Neural progenitor cell (in vitro differentiated cells): ENCODE data around the gene DNMT3B. TPM values are rescaled to one million over a fixed set of nuclear protein-coding genes. Genes with fewer than 3 reads are reported as not detected.

Experiments used
- DNase-seq: peaks from one replicate; pipeline ENCODE4 v3.0.0-alpha.2; 2016; ENCODE audit warnings: low spot score
- H2AFZ ChIP-seq: fragments of 200-600 bp; sonication (generic); replicated peaks from 2 replicates; pipeline ENCODE4 v1.6.1; 2016; ENCODE audit warnings: antibody characterized with exemption
- H3F3A ChIP-seq: fragments of 200-600 bp; sonication (generic); 2 replicates; pipeline ENCODE4 v1.6.1; 2016; ENCODE audit warnings: antibody characterized with exemption, low read depth
- H3K27ac ChIP-seq: fragments of 200-600 bp; sonication (generic); 2 replicates; pipeline ENCODE4 v1.5.1; 2016; ENCODE audit warnings: mild to moderate bottlenecking
- H3K27me3 ChIP-seq: fragments of 200-600 bp; sonication (generic); 2 replicates; pipeline ENCODE4 v1.6.1; 2016; ENCODE audit warnings: mild to moderate bottlenecking, moderate library complexity
- H3K36me3 ChIP-seq: fragments of 200-600 bp; sonication (generic); 2 replicates; pipeline ENCODE4 v1.5.1; 2016
- H3K4me1 ChIP-seq: fragments of 200-600 bp; sonication (generic); 2 replicates; pipeline ENCODE4 v1.6.1; 2016; ENCODE audit warnings: mixed run types
- H3K4me2 ChIP-seq: fragments of 200-600 bp; sonication (generic); 2 replicates; pipeline ENCODE4 v1.6.1; 2016
- H3K4me3 ChIP-seq: fragments of 200-600 bp; sonication (generic); 2 replicates; pipeline ENCODE4 v1.5.1; 2016
- H3K79me2 ChIP-seq: fragments of 200-600 bp; sonication (generic); 2 replicates; pipeline ENCODE4 v1.6.1; 2016; ENCODE audit warnings: low read depth
- H3K9ac ChIP-seq: fragments of 200-600 bp; sonication (generic); 2 replicates; pipeline ENCODE4 v1.6.1; 2016
- H3K9me3 ChIP-seq: fragments of 200-600 bp; sonication (generic); 2 replicates; pipeline ENCODE4 v1.5.1; 2016; ENCODE audit warnings: low read depth
- H4K20me1 ChIP-seq: fragments of 200-600 bp; sonication (generic); 2 replicates; pipeline ENCODE4 v1.6.1; 2016; ENCODE audit warnings: low read depth
- H3K27ac Mint-ChIP-seq: 3 replicates; pipeline ENCODE4 v1.8.0; 2021; ENCODE audit warnings: mixed read lengths
- H3K27me3 Mint-ChIP-seq: 2 replicates; pipeline ENCODE4 v1.8.0; 2022; ENCODE audit warnings: low read depth, mild to moderate bottlenecking, inconsistent platforms, moderate library complexity, mixed read lengths; ENCODE audit not compliant: insufficient read depth
- H3K36me3 Mint-ChIP-seq: 3 replicates; pipeline ENCODE4 v1.8.0; 2021; ENCODE audit warnings: mixed read lengths
- H3K4me1 Mint-ChIP-seq: 3 replicates; pipeline ENCODE4 v1.8.0; 2021; ENCODE audit warnings: mixed read lengths
- H3K4me3 Mint-ChIP-seq: 3 replicates; pipeline ENCODE4 v1.8.0; 2021; ENCODE audit warnings: mild to moderate bottlenecking, moderate library complexity, mixed read lengths
- H3K9me3 Mint-ChIP-seq: 3 replicates; pipeline ENCODE4 v1.8.0; 2020; ENCODE audit warnings: mixed read lengths
- CTCF ChIP-seq: fragments of 200-600 bp; sonication (generic); IDR thresholded peaks from 2 replicates; pipeline ENCODE4 v1.5.1; 2017; ENCODE audit warnings: antibody characterized with exemption, mild to moderate bottlenecking
- EZH2 ChIP-seq: fragments of 200-600 bp; sonication (generic); IDR thresholded peaks from 2 replicates; pipeline ENCODE4 v1.6.1; 2017; ENCODE audit warnings: antibody characterized with exemption, mild to moderate bottlenecking, moderate library complexity
- EZH2phosphoT487 ChIP-seq: fragments of 200-600 bp; sonication (generic); IDR thresholded peaks from 2 replicates; pipeline ENCODE4 v1.6.1; 2017; ENCODE audit warnings: antibody characterized with exemption
- total RNA-seq: library from RNA; depleted of rRNA; stranded (reverse); fragments of >200 nt; gene quantifications from 2 replicates; pipeline ENCODE4 v1.2.3, GENCODE V29; 2015; ENCODE audit warnings: low replicate concordance

Gene DNMT3B
- total RNA-seq, 1 donor from 2014 or later, result 114 TPM

- Histone ChIP-seq H3K36me3 (no peaks in the 10 kb centered on the region), H3K4me1 (peaks cover 3% of the 10 kb centered on the region), H3K9ac (no peak overlapping the region), H3F3A (peaks cover 5% of the 10 kb centered on the region), H3K4me2 (no peak overlapping the region), H3K27ac (no peak overlapping the region), H3K79me2 (peaks cover 27% of the 10 kb centered on the region), H3K27me3 (no peaks in the 10 kb centered on the region), H3K4me3 (no peak overlapping the region), H4K20me1 (no peaks in the 10 kb centered on the region), H3K9me3 (no peaks in the 10 kb centered on the region), H2AFZ (no peak overlapping the region)
- H3K36me3 Mint-ChIP-seq, result peaks cover 6% of the 10 kb centered on the region
- TF ChIP-seq CTCF (no peak), EZH2 (no peak), EZH2phosphoT487 (no peak)
- H3K4me3 Mint-ChIP-seq, result no peak overlapping the region
- H3K27me3 Mint-ChIP-seq, result peaks cover 3% of the 10 kb centered on the region
- DNase-seq, result no peak
- peaks cover 10% of the 10 kb centered on the region for H3K4me1 Mint-ChIP-seq
- H3K27ac Mint-ChIP-seq, result no peak overlapping the region
- no peaks in the 10 kb centered on the region for H3K9me3 Mint-ChIP-seq
These were observed 30.3 kb upstream of the DNMT3B start for GRCh38 chr20:32731882-32732266.

GRCh38 chr20:32737371-32738223 is 24.6 kb upstream of the DNMT3B start:
- DNase-seq, result no peak
- Histone ChIP-seq H3K27me3 (no peaks in the 10 kb centered on the region), H3K27ac (no peak overlapping the region), H2AFZ (no peak overlapping the region), H3K4me1 (peaks cover 9% of the 10 kb centered on the region), H3K79me2 (peaks cover 70% of the 10 kb centered on the region), H3K9ac (no peak overlapping the region), H3F3A (peaks cover 4% of the 10 kb centered on the region), H4K20me1 (no peaks in the 10 kb centered on the region), H3K9me3 (no peaks in the 10 kb centered on the region), H3K4me2 (no peak overlapping the region), H3K36me3 (no peaks in the 10 kb centered on the region), H3K4me3 (no peak overlapping the region)
- no peak overlapping the region for H3K4me3 Mint-ChIP-seq
- H3K4me1 Mint-ChIP-seq, result peaks cover 5% of the 10 kb centered on the region
- peaks cover 2% of the 10 kb centered on the region for H3K27me3 Mint-ChIP-seq
- H3K9me3 Mint-ChIP-seq, result no peaks in the 10 kb centered on the region
- H3K36me3 Mint-ChIP-seq, result no peaks in the 10 kb centered on the region
- no peak overlapping the region for H3K27ac Mint-ChIP-seq
- TF ChIP-seq CTCF (no peak), EZH2phosphoT487 (no peak), EZH2 (no peak)

- H3K79me2 ChIP-seq, result peaks cover 62% of the 10 kb centered on the region
- H3K36me3 ChIP-seq, result no peaks in the 10 kb centered on the region
- no peaks in the 10 kb centered on the region for H3K9me3 Mint-ChIP-seq
- H3K4me1 ChIP-seq, result peaks cover 19% of the 10 kb centered on the region
- H3K27ac ChIP-seq, result no peak overlapping the region
- peaks cover 18% of the 10 kb centered on the region for H3K4me1 Mint-ChIP-seq
- H3K36me3 Mint-ChIP-seq, result no peaks in the 10 kb centered on the region
- no peak overlapping the region for H3K4me2 ChIP-seq
- H3K27ac Mint-ChIP-seq, result no peak overlapping the region
- H3K9me3 ChIP-seq, result no peaks in the 10 kb centered on the region
- no peaks in the 10 kb centered on the region for H3K27me3 ChIP-seq
- H3K9ac ChIP-seq, result no peak overlapping the region
- H3K4me3 Mint-ChIP-seq, result no peak overlapping the region
- no peak for DNase-seq
- no peak overlapping the region for H3K4me3 ChIP-seq
- H2AFZ ChIP-seq, result no peak overlapping the region
- H3K27me3 Mint-ChIP-seq, result peaks cover 14% of the 10 kb centered on the region
- TF ChIP-seq EZH2 (no peak), EZH2phosphoT487 (no peak), CTCF (no peak)
- peaks cover 22% of the 10 kb centered on the region for H3F3A ChIP-seq
- no peaks in the 10 kb centered on the region for H4K20me1 ChIP-seq
These were observed 21.0 kb upstream of the DNMT3B start for GRCh38 chr20:32741151-32741550.
